Iris pigment epithelial cell (primary cell): Measurements from ENCODE around the gene AHSG.

Source experiments
- DNase-seq: peaks from one replicate; pipeline ENCODE4 v3.0.0-alpha.2; 2011; ENCODE audit warnings: low read depth

AHSG gene

DNA sequence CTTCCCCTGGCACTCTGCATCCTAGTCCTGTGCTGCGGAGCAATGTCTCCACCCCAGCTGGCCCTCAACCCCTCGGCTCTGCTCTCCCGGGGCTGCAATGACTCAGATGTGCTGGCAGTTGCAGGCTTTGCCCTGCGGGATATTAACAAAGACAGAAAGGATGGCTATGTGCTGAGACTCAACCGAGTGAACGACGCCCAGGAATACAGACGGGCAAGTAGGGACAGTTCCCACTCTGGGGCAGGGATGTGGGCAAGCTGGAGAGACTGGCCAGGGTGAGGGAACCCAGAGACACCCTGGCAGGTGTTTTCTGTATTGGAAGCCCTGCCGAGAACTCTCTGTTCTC is 27.6 kb downstream of the AHSG start:
- peak; percentile 12 for DNase-seq

DNA sequence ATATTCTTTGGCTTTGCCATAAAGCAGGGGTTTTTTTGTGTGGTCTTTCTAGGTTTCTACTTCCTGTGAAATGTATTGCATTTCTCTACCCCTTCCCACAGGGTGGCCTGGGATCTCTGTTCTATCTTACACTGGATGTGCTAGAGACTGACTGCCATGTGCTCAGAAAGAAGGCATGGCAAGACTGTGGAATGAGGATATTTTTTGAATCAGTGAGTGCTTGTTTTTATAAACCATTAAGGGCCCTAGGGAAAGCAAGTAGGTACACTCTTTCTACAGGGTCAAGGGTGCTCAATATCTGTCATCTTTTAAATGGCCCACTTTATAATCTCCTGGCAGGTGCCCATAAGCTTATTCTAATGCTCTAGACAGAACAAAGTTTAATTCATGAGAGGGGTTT is 28.1 kb downstream of the AHSG start:
- no peak for DNase-seq

GRCh38 chr3:186642014-186642413 is 29.2 kb downstream of the AHSG start:
- DNase-seq, result no peak

DNA sequence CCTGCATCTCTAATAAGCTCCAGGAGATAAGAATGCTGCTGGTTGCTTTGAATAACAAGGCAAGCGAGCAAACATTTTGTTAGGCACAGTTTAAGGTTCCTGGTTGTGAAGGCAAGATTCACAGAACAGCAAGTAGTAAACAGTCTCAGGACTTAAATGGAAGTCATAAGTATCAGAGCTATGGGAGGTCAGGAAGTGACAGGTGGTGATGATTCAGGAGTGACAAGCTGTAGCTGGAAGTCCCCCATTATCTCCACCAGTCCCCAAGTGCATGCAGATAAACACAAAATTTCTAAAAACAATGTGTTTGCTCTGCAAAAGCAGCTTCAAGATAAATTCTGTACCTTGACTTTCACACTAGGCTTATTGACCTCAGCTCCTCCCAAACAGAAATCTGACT is 30.6 kb downstream of the AHSG start:
- no peak for DNase-seq

DNA sequence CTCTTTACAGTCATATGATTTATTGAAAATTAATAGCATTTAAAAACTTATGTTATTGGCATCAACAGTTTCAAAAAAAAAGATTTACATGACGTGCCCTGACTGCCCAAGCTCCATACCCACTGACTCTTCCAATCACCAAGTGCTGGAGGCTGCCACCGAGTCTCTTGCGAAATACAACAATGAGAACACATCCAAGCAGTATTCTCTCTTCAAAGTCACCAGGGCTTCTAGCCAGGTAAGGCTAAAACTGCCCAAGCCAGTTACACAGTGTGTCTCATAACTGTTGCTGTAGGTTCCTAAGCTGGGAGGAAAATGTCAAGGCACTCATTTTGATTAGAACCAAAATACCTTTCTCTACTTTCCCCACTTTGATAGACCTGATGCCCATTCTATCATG is 31.8 kb downstream of the AHSG start:
- no peak for DNase-seq

DNA sequence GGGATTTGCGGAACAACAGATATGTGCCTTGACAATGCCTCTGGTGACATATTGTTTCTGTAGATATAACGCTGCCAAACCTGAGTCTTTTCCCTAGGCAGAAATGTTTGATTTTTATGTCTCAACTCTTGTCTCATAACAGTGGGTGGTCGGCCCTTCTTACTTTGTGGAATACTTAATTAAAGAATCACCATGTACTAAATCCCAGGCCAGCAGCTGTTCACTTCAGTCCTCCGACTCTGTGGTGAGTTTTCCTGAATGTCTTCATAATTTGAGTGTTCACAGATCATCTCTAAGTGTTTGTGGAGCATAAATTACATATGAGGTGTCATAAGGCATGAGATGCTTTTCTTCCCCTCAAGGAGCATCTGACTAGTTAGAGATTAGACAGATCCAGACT is 33.2 kb downstream of the AHSG start:
- DNase-seq, result no peak

DNA sequence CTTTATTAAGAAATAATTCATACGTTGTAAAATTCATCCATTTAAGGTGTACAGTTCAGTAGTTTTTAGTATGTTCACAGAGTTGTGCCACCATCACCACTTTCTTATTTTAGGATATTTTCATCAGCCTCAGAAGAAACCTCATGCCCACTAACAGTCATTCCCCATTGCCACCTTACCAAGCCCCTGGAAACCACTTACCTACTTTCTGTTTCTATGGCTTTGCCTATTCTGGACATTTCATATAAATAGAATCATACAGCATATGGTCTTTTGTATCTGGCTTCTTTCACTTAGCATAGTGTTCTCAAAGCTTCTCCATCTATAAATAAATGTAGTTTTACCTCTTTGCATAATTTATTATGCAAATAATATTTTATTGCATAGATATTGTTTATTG is 34.0 kb downstream of the AHSG start:
- DNase-seq, result no peak

DNA sequence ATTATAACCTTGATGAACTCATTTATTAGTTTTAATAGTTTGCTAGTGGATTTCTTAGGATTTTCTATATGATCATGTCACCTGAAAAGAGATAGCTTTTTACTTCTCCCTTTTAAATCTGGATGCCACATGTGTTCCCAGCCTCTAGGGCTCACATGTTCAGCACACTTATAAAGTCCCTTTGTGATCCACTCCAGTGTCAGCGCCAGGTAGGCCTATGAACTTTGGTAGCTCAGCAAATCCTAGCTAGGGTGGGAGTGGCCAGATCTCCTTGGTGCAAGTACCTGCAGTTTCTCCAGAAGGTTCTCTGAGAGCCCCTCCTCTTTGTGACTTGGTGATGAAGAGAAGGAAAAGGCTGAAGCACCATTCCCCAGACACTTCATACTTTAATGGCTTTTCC is 36.0 kb downstream of the AHSG start:
- DNase-seq, result no peak

DNA sequence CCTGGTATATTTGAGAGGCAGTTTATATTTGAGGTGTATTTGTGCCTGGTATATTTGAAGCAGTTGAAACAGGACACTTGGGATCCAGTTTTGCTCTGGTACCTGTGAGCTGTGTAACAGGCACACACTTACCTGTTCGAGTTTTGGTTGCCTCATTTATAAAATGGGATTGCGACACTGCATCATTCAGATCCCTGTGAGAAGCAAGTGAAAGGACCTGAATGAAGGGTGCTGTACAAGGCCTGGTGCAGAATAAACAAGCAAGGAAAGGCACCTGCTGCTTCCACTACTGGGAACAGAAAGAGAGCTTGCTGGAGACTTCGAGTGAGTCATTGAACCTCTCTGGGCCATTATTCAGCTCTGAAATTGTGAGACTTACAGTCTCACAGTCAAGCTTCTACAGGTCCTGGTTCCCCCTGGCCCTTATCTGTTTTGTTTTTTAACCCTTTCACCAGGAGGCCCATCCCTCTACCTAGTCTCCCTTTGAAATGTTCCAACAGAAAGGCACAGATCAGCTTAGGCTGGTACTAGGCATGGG is 38.9 kb downstream of the AHSG start:
- no peak for DNase-seq

DNA sequence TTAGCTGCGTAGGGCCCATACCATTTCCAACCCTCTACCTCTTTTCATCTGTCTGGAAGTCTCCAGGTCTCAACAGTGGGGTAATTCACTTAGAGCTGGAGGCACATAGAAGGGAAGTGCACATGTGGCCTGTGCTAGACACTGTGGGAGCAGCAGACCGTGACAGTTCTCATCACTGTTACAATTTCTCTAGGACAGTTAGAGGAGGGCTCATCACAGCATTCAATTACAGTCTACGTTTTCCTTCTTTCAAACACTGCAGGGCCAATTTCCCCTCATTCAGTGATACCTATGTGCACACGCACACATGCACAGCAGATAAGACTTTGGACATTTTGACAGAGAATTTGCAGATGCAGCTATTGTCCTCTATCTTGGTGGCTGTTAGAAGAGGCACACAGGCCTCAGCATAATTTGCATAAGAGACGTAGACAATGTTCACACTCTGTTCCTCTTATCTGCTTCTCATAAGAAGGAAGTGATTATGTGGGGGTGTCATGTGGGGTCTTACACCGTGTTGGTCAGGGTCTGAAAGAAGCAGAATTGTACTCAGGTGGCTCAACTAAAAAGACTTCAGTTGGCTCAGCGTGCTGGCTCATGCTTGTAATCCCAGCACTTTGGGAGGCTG is 40.3 kb downstream of the AHSG start:
- no peak for DNase-seq

DNA sequence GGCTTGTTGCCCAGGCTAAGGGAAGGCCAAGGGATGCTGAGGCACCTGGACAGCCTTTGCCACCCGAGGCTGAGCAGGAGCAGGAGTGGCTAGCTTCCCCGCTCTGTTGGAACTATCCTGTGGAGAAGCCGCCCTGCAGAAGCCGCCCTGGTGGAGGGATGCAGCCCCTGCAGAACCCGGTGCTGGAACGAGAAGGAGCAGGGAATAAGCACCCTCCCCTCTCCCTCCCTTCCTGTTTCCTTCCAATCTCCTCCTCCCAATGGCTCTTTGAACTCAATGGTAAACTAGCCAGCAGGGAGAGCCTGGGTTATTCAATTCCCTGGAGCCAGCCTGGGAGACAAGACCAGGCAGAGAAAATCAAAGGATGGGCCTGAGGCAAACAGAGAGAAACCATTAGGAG is 41.1 kb downstream of the AHSG start:
- no peak for DNase-seq

GRCh38 chr3:186663361-186664118 is 50.7 kb downstream of the AHSG start:
- no peak for DNase-seq

GRCh38 chr3:186664119-186664495 is 51.2 kb downstream of the AHSG start:
- no peak for DNase-seq

GRCh38 chr3:186664506-186664905 is 51.6 kb downstream of the AHSG start:
- DNase-seq, result no peak

- DNase-seq, result no peak
Observed at GRCh38 chr3:186665625-186666188, 52.8 kb downstream of the AHSG start, which contains the start of gene HRG. TSS of gene HRG (plus strand) at chr3:186666014. CDS start at chr3:186666032, 18 bp downstream.

GRCh38 chr3:186668426-186668825 is 55.6 kb downstream of the AHSG start:
- no peak for DNase-seq

DNA sequence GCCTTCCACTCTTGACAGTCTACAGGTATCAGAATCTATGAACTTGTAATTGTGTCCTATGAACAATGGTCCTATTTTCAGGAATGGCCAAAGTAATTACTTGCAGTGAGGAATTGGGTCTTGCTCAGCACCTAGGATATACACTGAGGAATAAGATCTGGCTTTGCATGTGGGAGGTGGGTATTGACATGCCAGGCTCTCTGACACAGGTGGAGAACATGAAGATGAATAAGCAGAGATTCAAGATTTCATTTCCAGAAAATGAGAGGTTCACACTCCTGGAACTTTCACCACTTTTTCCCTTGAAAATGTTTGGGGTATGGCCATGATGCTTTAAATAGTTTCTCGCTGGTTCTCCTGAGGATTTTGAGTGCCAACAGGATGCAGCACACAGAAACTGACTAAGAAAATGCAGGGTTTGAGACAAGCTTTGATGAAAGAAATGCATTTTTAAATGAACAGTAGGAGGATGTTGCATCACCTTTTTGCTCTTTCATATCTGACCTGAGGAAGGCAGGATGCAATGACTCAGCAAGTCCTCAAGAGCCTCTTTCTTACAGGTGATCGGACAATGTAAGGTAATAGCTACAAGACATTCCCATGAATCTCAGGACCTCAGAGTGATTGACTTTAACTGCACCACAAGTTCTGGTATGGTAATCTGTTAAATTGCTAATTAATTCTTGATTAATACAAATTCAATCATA is 56.7 kb downstream of the AHSG start:
- peak; percentile 9 for DNase-seq

- no peak for DNase-seq
Observed at GRCh38 chr3:186670155-186670554, 57.3 kb downstream of the AHSG start.
